ENCODE data around the gene CAPN10.

CAPN10 gene

DNA sequence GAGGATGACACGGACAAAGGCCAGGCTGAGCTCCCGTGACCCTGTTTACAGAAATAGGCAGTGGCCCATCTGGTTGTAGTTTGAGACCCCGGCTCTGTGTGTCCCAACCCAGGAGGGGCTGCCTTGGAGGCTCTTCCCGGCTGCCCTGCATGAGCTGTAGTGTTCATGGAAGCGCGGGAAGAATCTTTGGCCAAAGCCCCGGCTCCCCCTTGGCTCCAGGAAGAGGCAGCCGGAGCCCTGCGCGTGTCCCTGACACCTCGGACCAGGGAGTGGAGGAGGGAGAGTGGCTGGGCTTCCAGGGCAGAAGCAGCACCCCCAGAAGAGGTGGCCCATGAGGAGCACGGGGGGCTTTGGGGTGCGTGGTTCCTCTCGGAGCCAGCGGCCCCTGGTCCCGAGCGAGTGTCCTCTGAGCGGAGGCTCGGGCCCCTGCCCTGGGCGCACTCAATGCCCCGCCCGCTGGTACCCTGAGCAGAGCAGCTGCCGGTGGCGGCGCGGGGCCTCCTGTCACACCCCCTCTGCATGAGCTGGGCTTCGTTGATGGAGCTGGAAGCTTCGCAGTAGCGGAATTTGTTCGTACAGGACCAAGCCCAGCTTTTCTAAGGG, 60.5 kb downstream of the CAPN10 start:
- H3K4me1 ChIP-seq (ENCODE audit: control insufficient read depth, insufficient read depth, low read length, poor library complexity, severe bottlenecking), result peaks cover 7% of the 10 kb centered on the region
- no peak overlapping the region for H3K4me3 ChIP-seq (ENCODE audit: insufficient read depth, low read depth, low read length, poor library complexity, severe bottlenecking)
- no peaks in the 10 kb centered on the region for H3K27me3 ChIP-seq (replicated peaks; ENCODE audit: control insufficient read depth, insufficient read depth, low read length, poor library complexity, severe bottlenecking)
- DNase-seq, result no peak
- no peak overlapping the region for H3K27ac ChIP-seq (ENCODE audit: insufficient read depth, low read length, poor library complexity, severe bottlenecking)
- H3K9me3 ChIP-seq (ENCODE audit: control insufficient read depth, low read length), result no peaks in the 10 kb centered on the region
- H3K36me3 ChIP-seq (ENCODE audit: control insufficient read depth, insufficient read depth, low read length), result no peaks in the 10 kb centered on the region

DNA sequence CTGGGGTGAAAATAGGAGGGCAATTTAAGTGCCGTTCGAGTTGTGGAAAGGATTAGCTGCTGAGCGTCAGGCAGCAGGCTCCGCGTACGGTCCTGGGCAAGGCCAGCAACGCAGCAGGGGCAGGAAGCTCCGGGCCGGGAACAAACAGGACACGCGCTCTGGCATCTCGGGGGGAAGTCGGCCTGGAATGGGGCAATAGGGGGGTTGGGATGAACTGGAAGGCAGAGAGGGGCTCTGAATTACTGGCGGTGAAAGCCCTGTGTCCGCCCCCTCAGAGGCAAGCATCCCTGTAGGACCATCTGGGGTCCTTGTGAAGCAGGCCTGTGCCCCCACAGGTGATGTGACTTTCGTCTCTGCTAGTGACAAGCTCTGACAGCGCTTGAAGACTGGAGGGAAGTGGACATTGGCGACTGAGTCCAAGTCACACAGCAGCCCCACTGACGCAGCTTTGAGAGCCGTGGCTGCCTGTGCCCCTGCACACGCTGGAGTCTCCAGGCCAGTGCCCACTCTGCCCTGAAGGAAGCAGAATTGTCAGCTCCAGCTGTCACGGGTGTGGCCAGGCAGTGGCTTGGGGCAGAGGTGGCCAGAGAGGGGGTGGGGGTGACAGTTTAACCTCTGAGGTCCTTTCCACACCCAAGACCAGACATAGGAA, 61.1 kb downstream of the CAPN10 start:
- DNase-seq, result no peak
- Histone ChIP-seq H3K4me1 (ENCODE audit: control insufficient read depth, insufficient read depth, low read length, poor library complexity, severe bottlenecking) (peaks cover 7% of the 10 kb centered on the region), H3K36me3 (ENCODE audit: control insufficient read depth, insufficient read depth, low read length) (no peaks in the 10 kb centered on the region), H3K27ac (ENCODE audit: insufficient read depth, low read length, poor library complexity, severe bottlenecking) (no peak overlapping the region), H3K27me3 (replicated peaks; ENCODE audit: control insufficient read depth, insufficient read depth, low read length, poor library complexity, severe bottlenecking) (no peaks in the 10 kb centered on the region), H3K4me3 (ENCODE audit: insufficient read depth, low read depth, low read length, poor library complexity, severe bottlenecking) (no peak overlapping the region), H3K9me3 (ENCODE audit: control insufficient read depth, low read length) (no peaks in the 10 kb centered on the region)

GRCh38 chr2:240648155-240648649, 61.7 kb downstream of the CAPN10 start:
- DNase-seq, result no peak

More at GRCh38 chr2:240648155-240648649, 61.7 kb downstream of the CAPN10 start:
- Histone ChIP-seq H3K4me1 (ENCODE audit: control insufficient read depth, insufficient read depth, low read length, poor library complexity, severe bottlenecking) (peaks cover 7% of the 10 kb centered on the region), H3K4me3 (ENCODE audit: insufficient read depth, low read depth, low read length, poor library complexity, severe bottlenecking) (no peak overlapping the region), H3K27me3 (replicated peaks; ENCODE audit: control insufficient read depth, insufficient read depth, low read length, poor library complexity, severe bottlenecking) (no peaks in the 10 kb centered on the region), H3K9me3 (ENCODE audit: control insufficient read depth, low read length) (no peaks in the 10 kb centered on the region), H3K27ac (ENCODE audit: insufficient read depth, low read length, poor library complexity, severe bottlenecking) (no peak overlapping the region), H3K36me3 (ENCODE audit: control insufficient read depth, insufficient read depth, low read length) (no peaks in the 10 kb centered on the region)
